Measurements from ENCODE around the gene PPFIBP2. TPM values are rescaled to one million over a fixed set of nuclear protein-coding genes. Genes with fewer than 3 reads are reported as not detected.

PPFIBP2 gene
- total RNA-seq, 1 experiment from 2014 or later = 5.7 TPM

DNA sequence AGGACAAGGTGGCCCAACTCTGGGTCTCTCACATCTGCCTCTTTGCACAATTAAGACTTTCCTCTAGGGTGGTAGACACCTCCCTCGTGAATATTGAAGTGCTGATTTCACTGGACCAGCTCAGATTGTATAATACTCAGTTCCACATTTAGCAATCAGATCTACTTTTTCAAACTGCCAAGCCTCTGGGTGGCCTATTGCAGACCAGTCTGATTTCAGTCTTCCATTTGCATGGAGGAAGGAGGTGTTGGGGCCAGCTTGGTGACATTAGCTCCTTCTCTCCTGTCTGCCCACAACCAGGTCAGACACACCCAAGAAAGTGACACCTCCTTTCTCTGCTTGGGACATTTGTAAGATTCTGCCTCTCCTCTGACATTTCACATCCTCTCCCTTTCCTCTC lies 78.2 kb downstream of the PPFIBP2 start (continued):
- TF ChIP-seq ZFX (IDR thresholded peaks at IDR 0.05) = no peak

DNA sequence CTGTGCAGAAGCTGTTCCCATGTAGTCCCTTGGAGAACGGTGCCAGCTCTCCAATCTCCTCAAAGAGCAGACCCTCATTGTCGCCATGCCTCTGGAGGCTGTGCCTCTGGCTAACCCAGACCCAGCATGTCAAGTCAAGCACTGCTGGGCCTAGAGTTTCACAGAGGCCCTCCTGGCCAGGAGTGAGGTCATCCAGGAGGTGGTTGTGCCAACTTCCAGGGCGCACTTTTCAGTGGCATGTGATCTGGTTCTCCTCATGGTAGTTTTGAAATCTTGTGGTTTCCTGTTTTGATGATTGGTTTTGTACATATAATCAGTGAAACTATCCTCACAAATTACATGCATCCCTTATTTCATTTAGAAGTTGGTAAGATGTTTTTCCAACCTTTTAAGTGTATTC lies 78.9 kb downstream of the PPFIBP2 start:
- Histone ChIP-seq H3K79me2 (ENCODE audit: insufficient read depth, low read length) (no peaks in the 10 kb centered on the region), H3K4me1 (ENCODE audit: control insufficient read depth in 1 of 2, insufficient read depth in 2 of 2, low read length in 2 of 2) (peaks cover 4 to 6% of the 10 kb centered on the region in 2 experiments; a peak in 2 of 4 replicates), H3K36me3 (ENCODE audit: control insufficient read depth in 1 of 2, insufficient read depth in 2 of 2, low read length in 2 of 2) (no peaks in the 10 kb centered on the region), H2AFZ (ENCODE audit: low read depth, low read length, poor library complexity, severe bottlenecking) (no peak overlapping the region), H3K27ac (ENCODE audit: low read depth, low read length) (no peak overlapping the region), H3K9me2 (ENCODE audit: insufficient read depth) (no peaks in the 10 kb centered on the region), H3K9ac (ENCODE audit: low read length) (no peak overlapping the region), H3K4me2 (ENCODE audit: low read length) (no peak overlapping the region), H3K27me3 (ENCODE audit: insufficient read depth, low read length) (no peaks in the 10 kb centered on the region), H3K9me3 (ENCODE audit: control insufficient read depth in 1 of 2, insufficient read depth in 1 of 2, low read depth in 1 of 2, low read length in 2 of 2) (no peaks in the 10 kb centered on the region), H4K20me1 (ENCODE audit: insufficient read depth) (no peaks in the 10 kb centered on the region), H3K4me3 (replicated peaks in 1 of 2; ENCODE audit: low read depth in 1 of 2, low read length in 2 of 2) (no peak overlapping the region)
- RAD21 ChIA-PET (ENCODE audit: low non-redundant PET in 1 of 2, low total read pairs in 2 of 2, uncharacterized antibody in 2 of 2, unreplicated experiment in 2 of 2) = no interaction called here
- TF ChIP-seq EGR1 (IDR thresholded peaks at IDR 0.05; ENCODE audit: low read depth) (no peak), JUND (IDR thresholded peaks at IDR 0.05) (no peak), TCF7L2 (IDR thresholded peaks at IDR 0.05; ENCODE audit: borderline replicate concordance, extremely low read depth, insufficient read depth, insufficient read length) (no peak), EZH2 (IDR thresholded peaks at IDR 0.05) (no peak), ELF1 (IDR thresholded peaks at IDR 0.05; ENCODE audit: borderline replicate concordance, low read depth) (no peak), ZNF274 (IDR thresholded peaks at IDR 0.05; ENCODE audit: low read depth, low read length) (no peak), FOSL1 (IDR thresholded peaks at IDR 0.05; ENCODE audit: low read depth) (no peak), SP1 (IDR thresholded peaks at IDR 0.05; ENCODE audit: low read depth) (no peak), CBX3 (IDR thresholded peaks at IDR 0.05; ENCODE audit: low read depth) (no peak), EZH2phosphoT487 (IDR thresholded peaks at IDR 0.05; ENCODE audit: borderline replicate concordance) (no peak), POLR2AphosphoS5 (IDR thresholded peaks at IDR 0.05; ENCODE audit: low read depth, low read length) (no peak)
- TF ChIP-seq, protein P1, sequence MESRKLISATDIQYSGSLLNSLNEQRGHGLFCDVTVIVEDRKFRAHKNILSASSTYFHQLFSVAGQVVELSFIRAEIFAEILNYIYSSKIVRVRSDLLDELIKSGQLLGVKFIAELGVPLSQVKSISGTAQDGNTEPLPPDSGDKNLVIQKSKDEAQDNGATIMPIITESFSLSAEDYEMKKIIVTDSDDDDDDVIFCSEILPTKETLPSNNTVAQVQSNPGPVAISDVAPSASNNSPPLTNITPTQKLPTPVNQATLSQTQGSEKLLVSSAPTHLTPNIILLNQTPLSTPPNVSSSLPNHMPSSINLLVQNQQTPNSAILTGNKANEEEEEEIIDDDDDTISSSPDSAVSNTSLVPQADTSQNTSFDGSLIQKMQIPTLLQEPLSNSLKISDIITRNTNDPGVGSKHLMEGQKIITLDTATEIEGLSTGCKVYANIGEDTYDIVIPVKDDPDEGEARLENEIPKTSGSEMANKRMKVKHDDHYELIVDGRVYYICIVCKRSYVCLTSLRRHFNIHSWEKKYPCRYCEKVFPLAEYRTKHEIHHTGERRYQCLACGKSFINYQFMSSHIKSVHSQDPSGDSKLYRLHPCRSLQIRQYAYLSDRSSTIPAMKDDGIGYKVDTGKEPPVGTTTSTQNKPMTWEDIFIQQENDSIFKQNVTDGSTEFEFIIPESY (IDR thresholded peaks at IDR 0.05; ENCODE audit: extremely low read depth, insufficient replicate concordance, low read length) = no peak
- TF ChIP-seq, protein P2, sequence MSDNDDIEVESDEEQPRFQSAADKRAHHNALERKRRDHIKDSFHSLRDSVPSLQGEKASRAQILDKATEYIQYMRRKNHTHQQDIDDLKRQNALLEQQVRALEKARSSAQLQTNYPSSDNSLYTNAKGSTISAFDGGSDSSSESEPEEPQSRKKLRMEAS (IDR thresholded peaks at IDR 0.05) = no peak
- TF ChIP-seq, protein P3, sequence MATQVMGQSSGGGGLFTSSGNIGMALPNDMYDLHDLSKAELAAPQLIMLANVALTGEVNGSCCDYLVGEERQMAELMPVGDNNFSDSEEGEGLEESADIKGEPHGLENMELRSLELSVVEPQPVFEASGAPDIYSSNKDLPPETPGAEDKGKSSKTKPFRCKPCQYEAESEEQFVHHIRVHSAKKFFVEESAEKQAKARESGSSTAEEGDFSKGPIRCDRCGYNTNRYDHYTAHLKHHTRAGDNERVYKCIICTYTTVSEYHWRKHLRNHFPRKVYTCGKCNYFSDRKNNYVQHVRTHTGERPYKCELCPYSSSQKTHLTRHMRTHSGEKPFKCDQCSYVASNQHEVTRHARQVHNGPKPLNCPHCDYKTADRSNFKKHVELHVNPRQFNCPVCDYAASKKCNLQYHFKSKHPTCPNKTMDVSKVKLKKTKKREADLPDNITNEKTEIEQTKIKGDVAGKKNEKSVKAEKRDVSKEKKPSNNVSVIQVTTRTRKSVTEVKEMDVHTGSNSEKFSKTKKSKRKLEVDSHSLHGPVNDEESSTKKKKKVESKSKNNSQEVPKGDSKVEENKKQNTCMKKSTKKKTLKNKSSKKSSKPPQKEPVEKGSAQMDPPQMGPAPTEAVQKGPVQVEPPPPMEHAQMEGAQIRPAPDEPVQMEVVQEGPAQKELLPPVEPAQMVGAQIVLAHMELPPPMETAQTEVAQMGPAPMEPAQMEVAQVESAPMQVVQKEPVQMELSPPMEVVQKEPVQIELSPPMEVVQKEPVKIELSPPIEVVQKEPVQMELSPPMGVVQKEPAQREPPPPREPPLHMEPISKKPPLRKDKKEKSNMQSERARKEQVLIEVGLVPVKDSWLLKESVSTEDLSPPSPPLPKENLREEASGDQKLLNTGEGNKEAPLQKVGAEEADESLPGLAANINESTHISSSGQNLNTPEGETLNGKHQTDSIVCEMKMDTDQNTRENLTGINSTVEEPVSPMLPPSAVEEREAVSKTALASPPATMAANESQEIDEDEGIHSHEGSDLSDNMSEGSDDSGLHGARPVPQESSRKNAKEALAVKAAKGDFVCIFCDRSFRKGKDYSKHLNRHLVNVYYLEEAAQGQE (IDR thresholded peaks at IDR 0.05; ENCODE audit: low read depth) = no peak
- TF ChIP-seq, protein P4, sequence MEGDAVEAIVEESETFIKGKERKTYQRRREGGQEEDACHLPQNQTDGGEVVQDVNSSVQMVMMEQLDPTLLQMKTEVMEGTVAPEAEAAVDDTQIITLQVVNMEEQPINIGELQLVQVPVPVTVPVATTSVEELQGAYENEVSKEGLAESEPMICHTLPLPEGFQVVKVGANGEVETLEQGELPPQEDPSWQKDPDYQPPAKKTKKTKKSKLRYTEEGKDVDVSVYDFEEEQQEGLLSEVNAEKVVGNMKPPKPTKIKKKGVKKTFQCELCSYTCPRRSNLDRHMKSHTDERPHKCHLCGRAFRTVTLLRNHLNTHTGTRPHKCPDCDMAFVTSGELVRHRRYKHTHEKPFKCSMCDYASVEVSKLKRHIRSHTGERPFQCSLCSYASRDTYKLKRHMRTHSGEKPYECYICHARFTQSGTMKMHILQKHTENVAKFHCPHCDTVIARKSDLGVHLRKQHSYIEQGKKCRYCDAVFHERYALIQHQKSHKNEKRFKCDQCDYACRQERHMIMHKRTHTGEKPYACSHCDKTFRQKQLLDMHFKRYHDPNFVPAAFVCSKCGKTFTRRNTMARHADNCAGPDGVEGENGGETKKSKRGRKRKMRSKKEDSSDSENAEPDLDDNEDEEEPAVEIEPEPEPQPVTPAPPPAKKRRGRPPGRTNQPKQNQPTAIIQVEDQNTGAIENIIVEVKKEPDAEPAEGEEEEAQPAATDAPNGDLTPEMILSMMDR (IDR thresholded peaks at IDR 0.05 in 2 of 3, conservative IDR thresholded peaks at IDR 0.05 in 1 of 3; ENCODE audit: borderline replicate concordance in 1 of 3, insufficient read depth in 1 of 3, low read depth in 2 of 3, low read length in 2 of 3) = no peak
- CTCF ChIA-PET = no interaction called here
- POLR2A ChIA-PET = no interaction called here
- intact Hi-C loops (cut with micrococcal nuclease) = no loop called here
- DNase-seq (ENCODE audit: low read depth, low spot score) = no peak
- no peak for ATAC-seq
- no TSS peak for BruUV-seq (replicated peaks)

Measured in HCT116 (cell line).